AG04449 (cell line): ENCODE measurements around the gene NECTIN4.
A peak's percentile ranks its signal among the peaks of the same experiment; 100 is the strongest.

Source experiments
- CTCF ChIA-PET: fragments of 350-600 bp; formaldehyde crosslinking; extraction: SDS; loops from one replicate; lab custom pipeline; 2021; ENCODE audit warnings: antibody characterized with exemption; lab: Yijun Ruan, JAX
- POLR2A ChIA-PET: fragments of 400-600, 350-600 bp; formaldehyde crosslinking; extraction: SDS; loops from one replicate; lab custom pipeline; 2020; ENCODE audit warnings: antibody characterized with exemption, inconsistent platforms; lab: Yijun Ruan, JAX
- DNase-seq: peaks from one replicate; pipeline ENCODE4 v3.0.0-alpha.2; 2010; ENCODE audit warnings: low read depth, low spot score
- H3K4me3 ChIP-seq: 2 replicates; pipeline ENCODE4 v1.5.1; 2011; ENCODE audit warnings: low read depth, mild to moderate bottlenecking, control low read depth, low read length
- CTCF ChIP-seq: IDR thresholded peaks from one replicate; pipeline ENCODE4 v1.5.1; 2011; ENCODE audit warnings: mild to moderate bottlenecking, moderate library complexity, low read length, control low read depth, inconsistent platforms; ENCODE audit not compliant: insufficient read depth; ENCODE audit errors: missing control alignments

NECTIN4 gene

GRCh38 chr1:161100556-161100955 is 11.2 kb upstream of the NECTIN4 start:
- ChIA-PET CTCF (interaction anchor here (1.9 to 7.9 kb wide), 5 partner anchors 14 to 107 kb away, joined by 6 to 146 read pairs (median 100); partner anchors contain the start of genes ARHGAP30, NECTIN4, TSTD1 and USF1), POLR2A (interaction anchor here (1.1 kb wide), 1 partner anchor 12 kb away, joined by 3 read pairs; no protein-coding TSS in a partner anchor)
- no peak for TF ChIP-seq CTCF
- no peak for DNase-seq
- no peak overlapping the region for H3K4me3 ChIP-seq

- no peak overlapping the region; the same call in 1 of the 2 replicates for H3K4me3 ChIP-seq
- ChIA-PET POLR2A (interaction anchor here (2.8 kb wide), 1 partner anchor 54 kb away, joined by 11 read pairs; the partner anchor contains the start of gene USF1), CTCF (interaction anchor here (0.8 to 7.9 kb wide), 11 partner anchors 9 to 105 kb away, joined by 3 to 146 read pairs (median 5); partner anchors contain the start of genes ARHGAP30, NECTIN4, NIT1 and PFDN2)
- no peak for TF ChIP-seq CTCF
- no peak for DNase-seq
These were observed 9.9 kb upstream of the NECTIN4 start for GRCh38 chr1:161099090-161099802.

- POLR2A ChIA-PET = interaction anchor here (2.8 kb wide), 1 partner anchor 53 kb away, joined by 11 read pairs; the partner anchor contains the start of gene USF1
- CTCF ChIA-PET = interaction anchor here (0.8 to 7.9 kb wide), 25 partner anchors 8 to 104 kb away, joined by 3 to 146 read pairs (median 5); partner anchors contain the start of genes ARHGAP30, DEDD, F11R and NECTIN4
- DNase-seq = no peak
- peak within 1 kb of the TSS; percentile 61 for H3K4me3 ChIP-seq
- peak; percentile 38 for TF ChIP-seq CTCF
These were observed 9.1 kb upstream of the NECTIN4 start, which contains the start of gene KLHDC9 for GRCh38 chr1:161098210-161099068. Gene KLHDC9 (plus strand): TSS chr1:161098361. CDS start chr1:161098536, 175 bp downstream.

- CTCF ChIA-PET = interaction anchor here (0.7 to 7.9 kb wide), 16 partner anchors 8 to 103 kb away, joined by 4 to 146 read pairs (median 6); partner anchors contain the start of genes ARHGAP30, NECTIN4, NIT1 and PFDN2
- DNase-seq = no peak
- POLR2A ChIA-PET = interaction anchor here (2.8 kb wide), 1 partner anchor 51 kb away, joined by 11 read pairs; the partner anchor contains the start of gene USF1
- H3K4me3 ChIP-seq = no peak overlapping the region
- no peak for TF ChIP-seq CTCF
These were observed 7.2 kb upstream of the NECTIN4 start for GRCh38 chr1:161096530-161096929.

- CTCF ChIA-PET = interaction anchor here (1.1 to 7.9 kb wide), 11 partner anchors 9 to 102 kb away, joined by 3 to 146 read pairs (median 16); partner anchors contain the start of genes ARHGAP30, NECTIN4, NIT1 and PFDN2
These were observed 6.7 kb upstream of the NECTIN4 start for GRCh38 chr1:161096015-161096414.

More at GRCh38 chr1:161096015-161096414, 6.7 kb upstream of the NECTIN4 start:
- POLR2A ChIA-PET = no interaction called here
- no peak for DNase-seq
- TF ChIP-seq CTCF = no peak
- H3K4me3 ChIP-seq = no peak overlapping the region
